DMS153 treated with DMSO at 0.1 percent for 48 hours (cell line): ENCODE data around the gene AKR1C3.
"Not testable (repeated sequence)": the region's sequence is repeated elsewhere in the genome, so short reads cannot be mapped to it uniquely, and the experiment has no call there.

Source experiments
- DNase-seq: peaks from one replicate; lab custom pipeline; 2025; ENCODE audit not compliant: unreplicated experiment; lab: John Stamatoyannopoulos, UW

Gene AKR1C3

DNA sequence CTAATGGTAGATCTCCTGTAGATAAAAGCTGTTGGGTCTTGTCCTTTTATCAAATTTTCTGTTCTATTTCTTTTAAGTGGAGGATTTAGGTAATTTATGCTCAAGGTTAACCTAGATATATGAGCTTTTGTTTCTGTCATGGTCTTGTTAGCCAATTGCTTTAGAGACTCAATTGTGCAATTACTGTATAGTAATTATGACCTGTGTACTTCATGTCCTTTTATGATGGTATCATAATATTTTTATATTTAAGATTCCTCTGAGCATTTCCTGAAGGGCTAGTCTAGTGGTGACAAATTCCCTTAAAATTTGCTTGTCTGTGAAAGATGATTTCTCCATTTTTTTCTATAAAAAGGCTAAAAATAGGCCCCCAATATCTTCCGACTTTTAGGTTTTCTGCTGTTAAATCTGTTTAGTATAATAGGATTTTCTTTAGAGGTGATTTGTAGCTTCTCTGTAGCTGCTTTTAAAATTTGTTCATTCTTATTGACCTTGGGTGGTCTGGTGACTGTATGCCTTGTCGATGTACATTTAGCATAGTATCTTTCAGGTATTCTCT lies 5.4 kb upstream of the AKR1C3 start:
- no peak for DNase-seq

DNA sequence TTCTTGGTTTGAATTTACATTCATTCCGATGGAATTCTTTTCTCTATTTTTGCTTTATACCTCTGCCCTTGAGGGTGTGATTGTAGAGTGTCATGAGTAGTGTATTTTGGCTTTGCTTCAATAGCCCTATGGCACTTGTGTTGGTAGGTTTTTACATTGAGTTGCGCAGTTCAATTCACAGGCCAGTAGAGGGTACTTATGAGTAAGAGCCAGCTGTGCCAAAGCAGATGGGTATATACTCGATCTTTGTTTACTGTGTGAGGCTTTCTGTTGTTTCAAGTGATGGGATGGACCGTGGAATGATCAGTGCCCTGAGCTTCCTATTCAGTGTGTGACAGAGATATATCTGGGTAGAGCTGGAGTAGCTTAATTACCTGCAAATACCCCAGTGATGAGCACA lies 4.3 kb upstream of the AKR1C3 start:
- peak; percentile 11 for DNase-seq

DNA sequence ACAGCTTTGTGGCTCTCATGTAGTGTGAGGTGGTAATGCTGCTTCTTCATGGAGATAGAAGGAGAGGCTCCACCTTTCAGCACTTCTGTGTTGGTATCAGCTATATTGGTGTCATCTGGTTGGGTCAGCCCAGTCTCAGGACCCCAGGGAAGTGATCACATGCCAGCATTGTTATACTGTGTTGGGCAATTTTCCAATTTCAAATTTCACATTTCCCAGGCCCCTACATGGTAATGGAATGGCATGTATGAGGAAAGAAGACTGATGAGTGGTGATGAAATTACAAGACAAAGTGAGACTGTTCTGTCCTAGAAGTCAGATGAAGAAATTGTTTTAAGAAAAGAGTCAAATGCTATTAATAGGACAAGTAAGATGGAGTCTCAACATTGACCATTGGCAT lies 3.7 kb upstream of the AKR1C3 start:
- no peak for DNase-seq

DNA sequence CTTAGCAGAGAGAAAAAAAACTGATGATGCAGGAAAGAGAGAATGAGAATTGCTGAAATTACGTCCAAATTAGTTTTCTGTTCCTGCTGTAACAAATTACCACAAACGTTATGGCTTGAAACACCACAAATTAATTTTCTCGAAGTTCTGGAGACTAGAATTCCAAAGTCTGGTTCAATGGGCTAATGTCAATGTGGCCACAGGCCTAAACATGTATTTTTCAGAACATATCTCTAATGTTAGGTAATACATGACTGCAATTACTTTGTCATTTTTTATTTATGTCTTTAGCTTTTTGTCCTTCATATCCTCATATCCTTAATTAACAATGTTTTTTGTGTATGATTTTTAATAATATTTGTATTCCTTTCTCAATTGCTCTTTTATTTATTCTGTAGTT lies 3.0 kb upstream of the AKR1C3 start:
- DNase-seq = no peak

DNA sequence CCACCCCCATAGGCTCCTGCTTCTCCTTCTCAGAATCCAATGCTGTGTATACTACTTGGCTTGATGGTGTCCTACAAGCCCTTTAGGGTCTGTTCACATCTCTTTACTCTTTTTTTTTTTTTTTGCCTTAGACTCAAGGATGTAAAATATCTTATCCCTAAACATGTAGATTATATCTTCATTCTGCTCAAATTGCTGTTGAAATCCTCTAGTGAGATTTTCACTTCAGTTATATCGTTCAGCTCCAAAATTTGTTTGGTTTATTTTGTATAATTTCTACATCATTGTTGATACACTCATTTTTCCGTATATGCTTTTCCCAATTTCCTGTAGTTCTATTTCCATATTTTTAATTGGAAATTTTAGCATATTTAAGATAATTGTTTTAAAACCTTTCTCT lies 1.8 kb upstream of the AKR1C3 start:
- DNase-seq = no peak

DNA sequence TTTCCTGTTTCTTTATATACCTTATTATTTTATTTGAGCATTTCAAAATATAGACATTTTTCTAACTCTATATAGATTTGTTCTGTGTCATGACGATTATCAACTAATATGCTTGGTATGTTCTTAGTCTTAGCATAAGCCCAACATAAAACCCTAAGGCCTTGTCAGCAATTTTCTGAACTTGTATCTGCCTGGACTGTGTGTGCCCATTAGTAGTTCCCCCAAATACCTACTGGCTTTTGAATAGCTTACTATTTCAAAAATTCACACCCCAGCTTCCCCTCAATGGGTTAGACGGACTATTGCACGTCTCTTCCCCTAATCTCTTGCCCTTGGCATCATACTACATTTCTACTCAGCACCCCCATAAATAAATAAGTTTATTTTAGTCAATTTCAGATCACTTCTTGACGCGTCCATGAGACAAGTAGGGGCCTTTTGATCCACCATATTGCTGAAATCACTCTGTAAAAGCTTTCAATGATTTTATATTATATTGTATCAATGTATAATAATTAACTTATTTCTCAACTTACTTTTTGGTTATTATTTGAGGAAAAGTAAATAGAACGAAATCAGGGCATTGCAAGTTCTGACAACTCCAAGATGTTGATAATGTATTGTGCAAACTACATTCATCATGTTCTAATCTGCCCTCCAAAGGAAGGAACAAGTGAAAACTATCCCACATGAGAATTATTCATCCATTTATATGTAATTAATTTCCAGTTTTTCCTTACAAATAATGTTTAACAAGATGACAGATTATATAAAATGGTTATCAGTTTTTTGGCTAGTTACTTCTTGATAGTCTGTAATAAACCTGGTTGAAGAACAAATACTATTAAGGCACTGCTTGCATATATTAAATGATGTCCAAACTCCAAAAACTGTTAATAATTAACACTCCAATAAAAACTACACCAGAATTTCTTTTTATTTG lies 1.1 kb upstream of the AKR1C3 start:
- no peak for DNase-seq

DNA sequence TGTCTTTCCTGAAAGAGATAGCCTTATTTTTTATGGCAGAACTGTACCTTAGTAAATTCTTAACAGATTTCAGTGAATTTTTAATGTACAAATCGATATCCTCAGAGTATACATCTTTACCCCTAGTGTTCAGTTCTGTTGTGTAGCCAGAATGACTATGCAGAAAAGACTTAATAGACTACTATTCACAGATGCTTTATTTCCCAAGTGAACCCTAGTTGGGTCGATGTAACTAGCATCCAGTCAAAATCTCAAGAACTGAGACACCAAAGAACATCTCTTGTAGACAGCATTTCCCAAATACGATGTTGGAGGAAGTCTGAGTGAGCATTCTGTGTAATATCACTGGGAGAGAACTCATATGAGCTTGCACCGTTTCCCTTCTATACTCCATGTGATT lies 1.5 kb downstream of the AKR1C3 start:
- no peak for DNase-seq

DNA sequence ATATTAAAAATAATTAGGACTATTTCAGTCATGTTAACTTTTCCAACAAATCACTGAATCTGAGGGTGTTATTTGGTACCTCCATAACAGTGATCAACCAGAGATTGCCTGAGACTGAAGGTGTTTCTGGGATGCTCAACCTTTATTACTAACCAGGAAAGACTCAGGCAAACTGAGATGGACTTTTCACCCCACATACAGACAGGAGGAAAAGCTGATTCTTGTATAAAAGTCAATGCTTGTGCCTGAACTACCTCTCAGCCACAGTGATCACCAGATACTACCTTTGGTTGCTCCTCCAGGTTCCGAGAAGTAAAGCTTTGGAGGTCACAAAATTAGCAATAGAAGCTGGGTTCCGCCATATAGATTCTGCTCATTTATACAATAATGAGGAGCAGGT lies 1.9 kb downstream of the AKR1C3 start:
- DNase-seq = no peak

DNA sequence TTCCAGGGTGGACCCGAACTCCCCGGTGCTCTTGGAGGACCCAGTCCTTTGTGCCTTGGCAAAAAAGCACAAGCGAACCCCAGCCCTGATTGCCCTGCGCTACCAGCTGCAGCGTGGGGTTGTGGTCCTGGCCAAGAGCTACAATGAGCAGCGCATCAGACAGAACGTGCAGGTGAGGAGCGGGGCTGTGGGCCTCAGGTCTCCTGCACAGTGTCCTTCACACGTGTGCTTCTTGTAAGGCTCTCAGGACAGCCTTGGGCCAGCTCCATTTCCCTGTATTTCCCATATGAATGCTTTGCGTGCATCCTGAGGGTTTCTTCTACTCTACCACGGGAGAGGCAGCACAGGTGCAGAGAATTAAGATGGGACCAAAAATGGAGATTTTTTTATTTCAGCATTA lies 8.3 kb downstream of the AKR1C3 start:
- DNase-seq = not testable (repeated sequence)

DNA sequence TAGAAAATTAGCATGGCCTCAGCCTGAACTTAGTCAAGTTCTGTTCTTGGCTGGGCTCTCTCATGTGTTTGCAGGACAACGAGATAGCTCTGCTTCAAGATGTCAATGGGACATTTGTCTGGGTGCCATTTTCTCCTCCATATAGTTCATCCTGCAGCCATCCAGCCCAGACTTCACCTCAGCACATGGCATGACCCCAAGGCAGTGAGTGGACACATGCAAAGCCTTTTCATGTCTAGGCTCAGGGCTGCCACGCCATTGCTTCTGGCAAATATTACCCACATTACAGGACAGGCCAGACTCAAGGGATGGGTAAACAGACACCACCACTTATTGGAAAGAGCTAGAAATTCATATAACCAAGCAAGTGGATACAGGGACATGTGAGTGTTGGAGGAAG lies 9.3 kb downstream of the AKR1C3 start:
- no peak for DNase-seq

DNA sequence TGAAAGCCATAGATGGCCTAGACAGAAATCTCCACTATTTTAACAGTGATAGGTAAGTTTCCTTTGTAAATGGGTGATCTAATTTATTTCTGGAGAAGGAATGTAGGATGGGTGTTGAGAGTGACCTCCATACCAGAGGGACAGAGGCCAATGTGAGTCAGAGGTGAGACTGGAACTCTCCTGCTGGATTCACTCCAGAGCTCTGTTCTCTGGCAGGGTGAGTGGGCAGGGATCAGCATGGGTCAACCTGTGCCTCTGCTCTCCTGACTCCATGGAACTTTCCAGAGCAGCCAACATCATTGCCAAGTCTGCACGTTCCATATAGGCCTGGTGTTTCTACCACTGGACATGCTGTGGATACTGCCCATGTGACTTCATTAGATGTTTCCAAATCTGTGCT lies 11.4 kb downstream of the AKR1C3 start:
- DNase-seq = no peak

DNA sequence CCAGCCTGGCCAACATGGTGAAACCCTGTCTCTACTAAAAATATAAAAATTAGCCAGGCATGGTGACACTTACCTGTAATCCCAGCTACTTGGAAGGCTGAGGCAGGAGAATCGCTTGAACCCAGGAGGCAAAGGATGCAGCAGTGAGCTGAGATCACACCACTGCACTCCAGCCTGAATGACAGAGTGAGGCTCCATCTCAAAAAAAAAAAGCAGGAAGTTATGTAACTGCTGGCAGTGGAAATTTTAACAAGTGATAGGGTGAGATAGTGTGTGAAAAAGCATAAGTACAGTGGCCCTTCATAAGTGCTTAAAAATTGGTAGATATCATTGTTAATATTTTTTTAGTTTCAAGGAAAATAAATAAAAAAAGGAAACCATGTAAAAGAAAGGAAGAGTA lies 12.3 kb downstream of the AKR1C3 start:
- no peak for DNase-seq

DNA sequence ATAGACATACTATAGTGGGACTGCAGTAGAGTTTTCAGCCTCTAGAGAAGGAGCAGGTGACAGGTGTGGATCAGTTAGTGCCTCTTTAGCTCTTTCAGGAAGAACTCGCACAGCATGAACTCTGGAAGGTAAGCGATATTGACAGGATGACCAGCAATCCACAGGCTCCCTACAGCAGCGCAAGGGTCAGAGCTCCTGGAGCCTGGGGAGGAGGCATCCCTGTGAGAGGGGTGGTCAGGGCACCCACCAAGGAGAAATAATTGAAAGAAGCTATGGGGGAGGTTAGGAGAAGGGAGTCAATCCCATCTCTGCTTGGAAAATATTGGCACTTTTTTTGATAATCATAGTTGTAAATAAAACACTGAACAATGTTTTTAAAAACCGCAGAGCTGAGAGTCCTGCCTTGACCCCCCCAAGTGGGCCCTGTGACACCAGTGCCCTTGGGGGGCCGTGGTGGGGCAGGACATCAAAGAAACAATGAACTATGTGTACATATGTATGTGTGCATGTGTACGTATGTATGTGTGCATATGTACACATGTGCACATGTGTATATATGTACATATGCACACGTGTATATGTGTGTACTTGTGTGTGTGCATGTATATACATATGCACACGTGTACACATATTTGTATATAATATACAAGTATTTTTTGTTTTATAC lies 13.8 kb downstream of the AKR1C3 start:
- no peak for DNase-seq

DNA sequence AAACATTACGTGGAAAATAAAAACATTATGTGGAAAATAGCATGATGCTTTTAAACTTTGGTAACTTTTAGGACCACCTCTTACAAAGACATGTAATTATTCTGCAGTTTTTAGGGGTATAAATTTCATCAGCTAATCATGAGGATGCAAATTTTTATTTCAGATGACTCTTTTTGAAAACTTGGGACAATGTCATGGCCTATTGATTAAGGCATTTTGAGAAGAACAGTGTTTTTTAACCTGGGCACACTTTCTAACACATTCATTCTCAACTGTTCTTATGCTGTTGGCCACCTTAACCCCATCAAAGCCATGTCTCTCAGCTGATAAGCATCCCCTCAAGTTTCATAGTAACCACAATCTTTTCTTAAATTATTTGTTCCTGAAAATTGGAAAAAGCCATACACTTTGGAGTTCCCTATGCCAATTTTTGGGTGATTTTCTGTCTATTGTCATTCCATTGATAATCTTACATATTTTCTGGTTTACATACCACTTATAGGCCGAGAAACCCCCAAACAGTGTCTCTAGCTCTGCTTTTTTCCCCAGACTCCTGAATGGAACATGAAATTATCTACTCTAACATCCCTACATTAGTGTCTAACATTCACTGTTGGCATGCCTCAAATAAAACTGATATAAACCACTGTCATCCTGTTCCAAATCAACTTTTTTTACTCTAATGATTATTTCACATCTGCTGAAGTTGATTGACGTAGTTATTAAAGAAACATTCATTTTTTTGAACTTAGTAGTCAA lies 14.6 kb downstream of the AKR1C3 start:
- DNase-seq = no peak

DNA sequence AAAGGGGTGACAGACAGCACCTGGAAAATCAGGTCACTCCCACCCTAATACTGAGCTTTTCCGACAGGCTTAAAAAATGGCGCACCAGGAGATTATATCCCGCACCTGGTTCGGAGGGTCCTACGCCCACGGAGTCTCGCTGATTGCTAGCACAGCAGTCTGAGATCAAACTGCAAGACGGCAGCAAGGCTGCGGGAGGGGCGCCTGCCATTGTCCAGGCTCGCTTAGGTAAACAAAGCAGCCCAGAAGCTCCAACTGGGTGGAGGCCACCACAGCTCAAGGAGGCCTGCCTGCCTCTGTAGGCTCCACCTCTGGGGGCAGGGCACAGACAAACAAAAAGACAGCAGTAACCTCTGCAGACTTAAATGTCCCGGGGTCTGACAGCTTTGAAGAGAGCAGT lies 15.6 kb downstream of the AKR1C3 start:
- DNase-seq = not testable (repeated sequence)

DNA sequence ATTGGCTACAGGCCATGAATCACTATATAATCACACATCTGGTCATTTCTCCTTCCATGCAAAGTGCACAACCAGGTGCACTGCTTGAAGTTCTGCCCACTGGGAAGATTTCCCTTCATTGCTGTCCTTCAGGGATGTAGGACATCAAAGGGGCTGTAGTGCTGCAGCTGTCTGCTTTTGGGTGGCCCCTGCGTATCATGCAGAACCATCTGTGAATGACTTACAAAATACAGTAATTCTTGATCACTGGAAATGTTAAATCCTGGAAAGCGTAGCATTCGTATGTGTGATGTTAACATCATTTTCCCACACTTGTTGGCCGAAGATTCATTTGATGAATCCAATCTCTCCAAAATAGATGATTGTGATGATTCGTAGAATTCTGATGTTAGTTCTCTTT lies 22.4 kb downstream of the AKR1C3 start:
- no peak for DNase-seq

DNA sequence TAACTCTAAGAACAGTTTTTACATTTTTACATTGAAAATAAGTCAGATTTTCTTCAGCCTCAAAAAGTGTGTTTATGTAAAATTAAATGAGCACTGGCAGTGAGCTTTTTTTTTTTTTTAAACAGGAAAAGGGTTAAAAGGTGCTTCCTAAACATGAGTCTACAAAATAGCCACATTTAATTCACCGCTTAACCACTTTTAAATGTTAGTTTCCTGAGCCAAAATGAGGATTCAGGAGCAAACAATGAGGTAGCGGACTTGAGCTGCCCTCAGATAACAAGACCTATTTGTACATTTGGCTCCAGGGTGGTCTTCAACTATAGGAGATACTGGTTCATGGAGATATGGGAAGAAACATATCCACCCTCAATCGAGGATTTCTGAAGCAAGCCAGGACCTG lies 22.8 kb downstream of the AKR1C3 start:
- DNase-seq = no peak

DNA sequence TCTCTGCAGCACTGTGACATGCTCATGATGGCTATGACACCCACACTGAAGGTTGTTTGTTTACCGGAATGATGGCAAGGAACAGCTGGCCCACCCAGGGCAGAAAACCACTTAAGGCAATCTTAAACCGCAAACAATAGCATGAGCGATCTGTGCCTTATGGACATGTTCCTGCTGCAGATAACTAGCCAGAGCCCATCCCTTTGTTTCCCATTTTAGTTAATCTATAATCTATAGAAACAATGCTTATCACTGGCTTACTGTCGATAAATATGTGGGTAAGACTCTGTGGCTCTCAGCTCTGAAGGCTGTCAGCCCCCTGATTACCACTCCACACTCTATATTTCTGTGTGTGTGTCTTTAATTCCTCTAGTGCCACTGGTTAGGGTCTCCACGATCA lies 25.8 kb downstream of the AKR1C3 start:
- DNase-seq = not testable (repeated sequence)

DNA sequence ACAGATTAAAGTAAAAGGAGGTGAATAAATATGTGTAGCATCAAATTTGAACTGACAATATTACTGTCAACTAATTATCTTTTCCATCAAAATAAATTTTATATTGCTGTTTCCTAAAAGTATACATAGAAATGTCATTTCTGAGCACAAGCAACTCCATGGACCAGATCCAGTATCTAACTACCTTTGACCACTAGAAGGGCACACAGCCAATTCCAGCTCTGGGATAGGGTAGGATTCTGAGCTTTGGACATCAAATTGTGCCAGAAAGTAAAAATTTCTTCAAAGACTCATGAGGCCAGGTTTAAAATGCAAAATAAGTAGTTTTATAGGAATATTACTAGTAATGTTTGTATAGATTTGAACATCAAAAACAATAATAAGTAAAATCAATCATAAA lies 29.7 kb downstream of the AKR1C3 start:
- no peak for DNase-seq

DNA sequence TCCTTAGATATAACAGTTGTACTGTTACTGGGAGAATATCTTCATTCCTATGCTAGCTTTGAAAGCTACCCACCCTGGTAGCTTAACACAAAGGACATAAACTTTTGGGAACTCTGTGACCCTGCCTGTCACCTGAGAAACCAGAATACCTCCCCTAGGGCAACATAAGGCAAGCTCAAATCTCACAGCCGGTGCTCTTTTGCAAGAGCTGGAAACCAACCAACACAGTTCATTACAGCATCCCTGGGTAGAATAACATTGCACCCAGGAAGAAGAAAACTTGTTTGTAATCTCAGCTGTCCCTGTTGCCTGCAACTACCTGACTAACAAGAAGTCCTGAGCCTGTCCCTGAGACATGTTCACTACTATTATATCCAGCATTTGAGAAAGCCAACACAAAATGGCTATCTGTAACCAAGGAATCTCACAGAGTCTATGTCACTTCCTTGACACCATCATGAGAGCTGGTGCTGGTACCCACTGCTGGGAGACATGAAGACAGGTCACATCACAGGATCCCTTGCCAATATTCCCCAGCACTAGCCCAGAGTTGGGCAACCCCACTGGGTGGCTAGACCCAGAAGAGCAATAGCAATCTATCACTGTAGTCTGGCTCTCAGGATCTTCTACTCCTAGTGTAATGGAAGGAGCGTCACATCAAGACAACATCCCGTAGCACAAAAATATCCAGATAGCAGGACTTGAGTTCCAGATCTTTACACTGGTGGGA lies 31.3 kb downstream of the AKR1C3 start:
- no peak for DNase-seq

DNA sequence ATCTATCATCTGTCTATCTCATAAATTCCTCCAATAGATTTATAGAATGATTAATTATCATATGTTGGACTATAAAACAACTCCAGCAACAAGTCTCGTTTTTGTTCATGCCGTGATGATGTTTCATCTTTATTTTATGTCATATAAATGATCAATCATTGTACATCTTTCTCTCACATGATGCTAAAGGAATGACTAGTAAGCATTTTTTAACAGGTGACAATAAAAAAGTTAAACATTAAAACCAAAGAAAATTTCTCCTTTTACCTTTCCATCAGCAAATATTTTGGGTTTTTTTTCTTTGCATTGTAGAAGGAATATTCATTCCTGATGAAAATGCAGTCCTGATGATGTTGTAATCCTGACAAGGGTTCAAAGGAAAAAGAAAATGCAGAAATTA lies 41.4 kb downstream of the AKR1C3 start:
- DNase-seq = no peak
